ENCODE results near the gene CHST11.

Gene CHST11

DNA sequence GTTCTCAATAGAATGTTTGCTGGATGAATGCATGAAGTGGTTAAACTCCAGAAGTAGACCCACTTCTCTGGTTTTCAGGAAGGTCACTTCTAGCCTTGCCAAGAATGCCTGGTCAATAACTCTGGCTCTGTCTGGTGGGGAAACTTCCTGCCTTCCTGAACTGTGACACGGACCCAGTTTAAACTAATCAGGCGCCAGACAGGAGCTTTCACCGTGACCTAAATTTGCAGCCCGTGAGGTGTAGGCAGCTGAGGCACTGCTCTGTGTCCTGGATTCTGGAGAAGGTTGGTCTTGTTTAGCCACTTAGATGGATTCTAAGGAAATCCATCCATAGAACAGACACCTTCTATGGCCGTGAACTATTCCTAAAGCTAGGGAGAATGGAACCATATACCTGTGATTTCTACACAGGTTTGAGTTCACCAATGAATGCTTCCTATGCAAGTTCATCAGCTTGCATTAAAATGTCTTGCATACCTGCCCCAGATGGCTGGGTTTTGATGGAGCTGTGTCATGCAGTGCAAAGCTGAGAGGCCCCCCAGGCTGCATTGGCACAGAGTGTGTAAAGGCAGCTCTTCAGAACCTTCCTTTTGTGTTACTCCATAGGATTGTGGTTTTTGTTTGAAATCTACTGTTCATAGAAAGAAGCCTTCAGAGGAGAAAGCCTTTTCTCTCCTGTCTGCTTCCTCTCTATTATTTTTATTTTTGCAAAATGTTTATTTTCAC lies 4.4 kb downstream of the CHST11 start:
- no peak for FAIRE-seq

DNA sequence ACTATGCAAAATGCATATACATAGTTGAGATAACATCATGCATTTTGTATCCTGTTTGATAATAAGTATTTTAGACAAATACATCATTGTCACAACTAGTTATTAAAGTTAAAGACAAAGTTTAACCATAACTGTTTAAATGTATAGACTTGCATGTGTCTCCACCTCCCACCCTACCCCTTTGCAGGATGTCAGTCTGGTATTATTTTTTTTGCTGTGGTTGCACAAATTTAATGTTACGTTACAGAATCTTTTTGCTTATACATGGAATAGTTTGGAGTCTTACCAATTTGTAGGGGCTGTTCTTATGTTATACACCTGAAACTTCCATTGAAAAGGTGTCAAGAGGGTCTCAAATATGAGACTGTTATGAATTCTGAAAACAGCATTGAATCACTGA lies 5.6 kb downstream of the CHST11 start:
- FAIRE-seq = no peak

DNA sequence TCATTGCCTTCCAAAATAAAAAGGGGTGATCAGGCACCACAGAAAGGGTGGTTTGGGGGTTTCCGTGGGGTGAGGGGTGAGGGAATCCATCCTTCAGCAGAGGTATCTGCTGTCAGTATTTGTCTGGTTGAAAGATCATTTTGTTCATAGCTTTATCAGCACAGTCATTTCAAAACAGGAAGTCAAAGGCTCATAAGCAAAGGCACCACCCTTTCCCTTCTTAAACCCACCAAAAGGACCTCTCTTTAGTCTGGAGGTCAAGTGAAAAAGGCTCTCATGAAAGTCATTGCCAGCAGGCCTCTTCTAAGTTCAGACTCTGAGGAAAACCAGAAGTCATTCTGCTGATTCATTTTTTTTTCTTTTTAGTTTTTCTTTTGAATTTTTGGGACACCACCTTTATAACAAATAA lies 6.2 kb downstream of the CHST11 start:
- FAIRE-seq = no peak

GRCh38 chr12:104463368-104463767 lies 6.6 kb downstream of the CHST11 start:
- no peak for FAIRE-seq

DNA sequence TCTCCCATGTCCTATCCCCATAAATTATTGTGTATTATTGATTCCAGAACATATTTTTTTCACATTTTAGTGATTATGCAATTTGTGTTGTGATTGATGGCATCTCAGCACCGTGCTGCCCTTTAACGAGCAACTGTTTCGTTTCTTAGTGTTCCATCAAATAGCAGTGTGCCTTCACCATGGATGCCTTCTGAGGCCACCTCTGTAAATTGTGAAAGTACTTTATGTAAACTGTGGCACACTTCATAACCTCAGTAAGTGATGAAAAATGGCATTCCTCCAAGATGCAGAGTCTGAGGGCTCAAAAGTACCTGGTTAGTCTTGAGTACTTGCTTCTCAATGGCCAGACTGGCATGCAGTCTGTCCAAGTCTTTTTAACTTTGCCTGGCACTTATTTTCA lies 8.2 kb downstream of the CHST11 start:
- no peak for FAIRE-seq

- no peak for FAIRE-seq
These were observed 10.1 kb downstream of the CHST11 start for GRCh38 chr12:104466709-104467345.

DNA sequence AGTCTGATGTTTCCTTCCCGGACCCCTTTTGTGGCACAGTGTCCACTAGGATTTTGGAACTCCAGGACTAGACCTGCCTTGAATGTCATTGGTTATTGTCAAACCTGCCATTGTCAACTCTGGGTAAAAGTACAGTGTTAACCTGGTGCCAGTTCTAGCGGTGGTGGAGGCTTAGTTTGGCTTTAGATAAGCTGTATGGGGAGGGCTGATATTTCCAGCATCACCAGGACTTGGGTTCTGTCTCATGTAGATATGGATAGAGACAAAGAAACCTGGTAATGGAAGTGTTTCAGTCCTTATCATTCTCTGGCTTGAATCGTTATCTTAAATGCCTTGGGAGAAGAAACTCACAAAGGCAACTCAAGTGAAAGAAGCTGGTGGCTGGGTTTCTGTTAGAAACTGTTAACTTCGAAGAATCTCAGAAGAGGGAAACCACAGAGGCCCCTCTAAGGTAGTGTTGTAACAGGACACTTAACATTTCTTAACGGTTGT lies 10.6 kb downstream of the CHST11 start:
- FAIRE-seq = no peak

GRCh38 chr12:104468371-104468770 lies 11.6 kb downstream of the CHST11 start:
- FAIRE-seq = no peak

- no peak for FAIRE-seq
These were observed 12.3 kb downstream of the CHST11 start for GRCh38 chr12:104469066-104469465.

GRCh38 chr12:104469523-104469922 lies 12.8 kb downstream of the CHST11 start:
- no peak for FAIRE-seq

GRCh38 chr12:104470521-104470920 lies 13.8 kb downstream of the CHST11 start:
- no peak for FAIRE-seq

DNA sequence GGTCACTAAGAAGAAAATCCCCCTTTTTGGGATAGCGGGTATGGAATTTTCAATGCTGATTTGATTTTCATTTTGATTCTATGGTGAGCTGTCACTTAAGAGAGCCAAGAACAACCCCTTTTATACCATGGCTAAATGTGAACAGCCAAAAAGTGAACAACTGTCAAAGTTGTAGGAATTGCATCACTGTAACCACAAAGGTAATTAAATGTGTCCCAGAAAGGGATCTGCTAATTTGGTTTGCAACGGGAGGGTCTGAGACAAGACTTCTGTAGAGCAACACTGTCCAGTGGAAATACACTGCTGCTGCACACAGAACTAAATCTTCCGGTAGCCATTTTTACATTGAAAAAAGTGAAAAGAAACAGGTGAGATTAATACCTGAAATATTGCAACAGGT lies 14.6 kb downstream of the CHST11 start:
- FAIRE-seq = no peak

GRCh38 chr12:104472748-104473147 lies 16.0 kb downstream of the CHST11 start:
- FAIRE-seq = no peak

GRCh38 chr12:104473374-104473983 lies 16.7 kb downstream of the CHST11 start:
- FAIRE-seq = no peak

GRCh38 chr12:104475271-104475670 lies 18.5 kb downstream of the CHST11 start:
- no peak for FAIRE-seq

GRCh38 chr12:104477510-104478390 lies 21.0 kb downstream of the CHST11 start:
- no peak for FAIRE-seq

- no peak for FAIRE-seq
These were observed 21.8 kb downstream of the CHST11 start for GRCh38 chr12:104478396-104479122.

GRCh38 chr12:104479123-104479662 lies 22.4 kb downstream of the CHST11 start:
- FAIRE-seq = no peak

GRCh38 chr12:104480012-104480411 lies 23.3 kb downstream of the CHST11 start:
- FAIRE-seq = no peak

DNA sequence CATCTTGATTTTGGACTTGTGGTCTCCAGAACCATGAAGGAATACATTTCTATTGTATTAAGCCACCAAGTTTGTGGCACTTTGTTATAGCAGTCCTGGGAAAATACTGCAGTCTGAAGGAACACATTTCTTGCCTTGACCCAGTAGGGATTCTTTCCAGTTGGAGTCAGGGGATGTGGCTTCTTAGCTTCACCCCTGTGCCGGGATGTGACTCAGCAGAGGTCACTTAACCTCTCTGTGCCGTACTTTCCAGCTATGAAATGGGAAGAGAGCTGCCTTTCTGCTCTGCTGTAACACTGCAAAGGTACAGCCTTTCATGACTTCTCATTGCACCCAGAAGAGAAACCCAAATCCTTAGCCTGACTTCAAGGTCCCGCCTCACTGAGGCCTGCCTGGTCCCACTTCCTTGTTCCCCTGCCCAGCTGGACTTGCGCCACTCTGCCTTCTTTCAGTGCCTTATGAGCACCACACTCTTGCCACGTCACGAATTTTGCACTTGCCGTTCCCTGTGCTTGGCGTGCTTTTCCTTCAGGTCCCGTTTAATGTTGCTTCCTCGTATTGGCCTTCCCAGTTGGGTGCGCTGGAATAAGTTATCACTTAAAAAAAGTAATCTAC lies 24.2 kb downstream of the CHST11 start:
- FAIRE-seq = no peak

- no peak for FAIRE-seq
These were observed 25.4 kb downstream of the CHST11 start for GRCh38 chr12:104482113-104482512.

DNA sequence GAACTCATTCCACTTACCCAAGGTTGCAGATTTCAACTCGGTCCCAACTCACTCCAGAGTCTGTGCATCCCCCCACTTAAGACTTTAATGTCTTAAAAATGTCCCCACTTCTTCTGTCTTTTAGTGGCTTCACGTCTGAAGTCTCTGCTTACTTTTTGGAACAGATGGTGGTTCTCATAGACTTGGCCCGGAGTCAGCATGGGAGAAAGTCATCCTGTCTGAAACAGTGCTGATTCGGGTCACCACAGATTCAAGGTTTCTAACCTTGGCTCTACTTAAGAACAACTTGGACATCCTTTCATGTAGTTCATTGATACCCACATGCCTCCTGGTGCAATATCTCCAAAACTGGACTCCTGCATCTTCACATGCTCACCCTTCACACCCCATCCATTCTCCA lies 26.0 kb downstream of the CHST11 start:
- no peak for FAIRE-seq
